ENCODE measurements around the gene SNX20. TPM values are rescaled to one million over a fixed set of nuclear protein-coding genes. Genes with fewer than 3 reads are reported as not detected.

SNX20 gene
- total RNA-seq, 1 donor from 2014 or later = 1.4 TPM

- DNase-seq = no peak
These were observed 23.1 kb upstream of the SNX20 start for GRCh38 chr16:50704245-50704644.

- no peak for DNase-seq
These were observed 21.6 kb upstream of the SNX20 start for GRCh38 chr16:50702725-50703124.

GRCh38 chr16:50699326-50700159, 18.4 kb upstream of the SNX20 start:
- DNase-seq = no peak

GRCh38 chr16:50697881-50698767, 17.0 kb upstream of the SNX20 start:
- DNase-seq = no peak

- DNase-seq = no peak
These were observed 16.3 kb upstream of the SNX20 start for GRCh38 chr16:50697421-50697715.

GRCh38 chr16:50696575-50697420, 15.7 kb upstream of the SNX20 start:
- no peak for DNase-seq

GRCh38 chr16:50696126-50696525, 15.0 kb upstream of the SNX20 start:
- DNase-seq = no peak

- DNase-seq = no peak
These were observed 14.2 kb upstream of the SNX20 start for GRCh38 chr16:50695017-50696000.

GRCh38 chr16:50694206-50694605, 13.1 kb upstream of the SNX20 start:
- no peak for DNase-seq

- DNase-seq = no peak
These were observed 12.1 kb upstream of the SNX20 start, which contains the start of gene NOD2 for GRCh38 chr16:50692999-50693781. NOD2 (plus strand) TSS chr16:50693606; CDS start chr16:50699496, 5,890 bp downstream.

GRCh38 chr16:50692644-50692998, 11.5 kb upstream of the SNX20 start:
- no peak for DNase-seq

- DNase-seq = no peak
These were observed 9.1 kb upstream of the SNX20 start for GRCh38 chr16:50690177-50690576.

GRCh38 chr16:50688867-50689266, 7.8 kb upstream of the SNX20 start:
- no peak for DNase-seq

- no peak for DNase-seq
These were observed 7.0 kb upstream of the SNX20 start for GRCh38 chr16:50688083-50688482.

GRCh38 chr16:50685462-50686063, 4.5 kb upstream of the SNX20 start:
- no peak for DNase-seq

GRCh38 chr16:50684823-50685461, 3.8 kb upstream of the SNX20 start:
- DNase-seq = no peak

GRCh38 chr16:50683689-50684374, 2.7 kb upstream of the SNX20 start:
- no peak for DNase-seq

- no peak for DNase-seq
These were observed 587 bp downstream of the SNX20 start for GRCh38 chr16:50680556-50680893.
